GM21737 (cell line): ENCODE results near the gene CBX6.
"Not testable (repeated sequence)": the region's sequence is repeated elsewhere in the genome, so short reads cannot be mapped to it uniquely, and the experiment has no call there.

ENCODE experiments used
- ATAC-seq: cut with Tn5 transposase; IDR thresholded peaks from one replicate; pipeline ENCODE4 v1.9.1; 2021; ENCODE audit warnings: mild to moderate bottlenecking, moderate library complexity; ENCODE audit not compliant: unreplicated experiment

Gene CBX6

GRCh38 chr22:38861170-38861876 lies 10.7 kb downstream of the CBX6 start:
- ATAC-seq = no peak

GRCh38 chr22:38860283-38861169 lies 11.5 kb downstream of the CBX6 start:
- no peak for ATAC-seq

DNA sequence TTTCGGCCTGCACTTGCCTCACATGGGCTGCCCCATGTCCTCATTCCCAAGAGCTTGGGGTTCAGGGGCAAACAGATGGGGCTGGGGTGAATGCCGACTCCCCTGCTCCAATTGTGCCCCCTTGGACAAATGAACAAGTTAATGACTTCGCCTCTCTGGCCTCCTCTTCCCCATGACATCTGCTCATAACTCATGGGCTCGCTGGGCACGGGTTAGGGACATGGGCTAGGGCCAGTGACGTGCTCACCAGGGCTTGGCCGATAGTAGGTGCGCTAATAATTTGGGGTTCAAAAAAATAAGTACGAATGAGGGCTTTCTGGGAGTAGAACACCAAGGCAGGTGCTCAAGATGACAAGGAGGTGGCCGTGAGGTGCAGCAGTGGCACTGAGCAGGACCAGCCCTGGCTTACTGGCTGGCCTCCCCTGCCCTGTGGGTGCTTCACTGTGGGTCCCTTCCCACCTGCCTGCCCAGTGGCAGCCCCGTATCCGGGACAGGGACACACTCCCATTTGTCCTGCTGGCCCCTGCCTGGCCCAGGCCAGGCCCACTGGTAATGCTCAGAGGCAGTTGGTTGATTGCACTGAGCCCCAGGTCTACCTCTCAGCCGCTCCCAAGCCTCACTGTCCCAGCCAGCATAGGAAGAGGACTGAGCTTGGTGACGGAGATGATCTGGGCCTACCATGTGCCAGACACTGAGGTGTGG lies 12.3 kb downstream of the CBX6 start:
- ATAC-seq = no peak

DNA sequence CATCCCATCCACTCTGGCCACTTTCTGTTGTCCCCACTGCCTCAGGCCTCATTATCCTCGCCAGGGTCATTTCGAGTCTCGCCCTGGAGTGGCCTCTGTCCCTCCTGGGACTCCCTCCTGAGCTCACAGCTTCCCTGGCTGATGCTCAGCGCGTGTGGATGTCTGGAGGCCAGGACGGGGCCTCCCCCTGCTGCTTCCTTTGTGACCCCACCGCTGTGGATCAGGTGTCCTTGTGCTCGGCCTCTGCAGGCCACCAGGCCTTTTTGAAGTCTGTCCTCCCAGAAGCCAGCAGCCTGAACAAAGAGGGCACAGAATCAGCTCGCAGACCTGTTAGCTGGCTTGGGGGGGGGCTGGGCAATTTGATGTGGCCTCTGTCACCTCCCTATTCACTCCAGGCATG lies 13.5 kb downstream of the CBX6 start:
- no peak for ATAC-seq

- not testable (repeated sequence) for ATAC-seq
Measured at GRCh38 chr22:38854476-38854875, 17.5 kb downstream of the CBX6 start.

GRCh38 chr22:38853883-38854282 lies 18.1 kb downstream of the CBX6 start:
- not testable (repeated sequence) for ATAC-seq

DNA sequence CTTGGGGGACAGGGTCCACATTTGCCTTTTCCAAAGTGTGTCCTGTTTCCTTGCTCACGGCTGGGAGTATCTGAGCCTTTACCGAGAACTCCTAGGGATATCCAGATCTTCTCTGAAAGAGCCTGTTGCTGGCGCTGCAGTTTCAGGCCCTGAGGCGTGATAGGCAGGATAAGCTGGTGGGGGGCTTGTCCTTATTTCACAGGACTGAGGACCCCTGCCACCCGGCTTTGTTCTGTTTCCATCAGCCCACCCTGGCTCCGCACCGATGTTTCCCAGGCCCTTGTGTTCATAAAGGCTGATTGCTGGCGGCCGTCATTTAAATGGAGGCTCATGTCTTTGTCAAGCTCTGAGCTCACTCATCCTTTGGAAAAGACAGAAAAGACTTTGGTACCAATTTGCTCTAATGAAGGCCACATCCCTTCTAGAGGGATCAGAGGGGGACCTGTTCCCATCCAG lies 18.8 kb downstream of the CBX6 start:
- ATAC-seq = no peak

- no peak for ATAC-seq
Measured at GRCh38 chr22:38852522-38852921, 19.5 kb downstream of the CBX6 start.

- ATAC-seq = no peak
Measured at GRCh38 chr22:38850941-38851849, 20.8 kb downstream of the CBX6 start.

GRCh38 chr22:38850399-38850798 lies 21.6 kb downstream of the CBX6 start:
- no peak for ATAC-seq

- no peak for ATAC-seq
Measured at GRCh38 chr22:38849811-38850210, 22.2 kb downstream of the CBX6 start.

- ATAC-seq = no peak
Measured at GRCh38 chr22:38846412-38846811, 25.6 kb downstream of the CBX6 start.

DNA sequence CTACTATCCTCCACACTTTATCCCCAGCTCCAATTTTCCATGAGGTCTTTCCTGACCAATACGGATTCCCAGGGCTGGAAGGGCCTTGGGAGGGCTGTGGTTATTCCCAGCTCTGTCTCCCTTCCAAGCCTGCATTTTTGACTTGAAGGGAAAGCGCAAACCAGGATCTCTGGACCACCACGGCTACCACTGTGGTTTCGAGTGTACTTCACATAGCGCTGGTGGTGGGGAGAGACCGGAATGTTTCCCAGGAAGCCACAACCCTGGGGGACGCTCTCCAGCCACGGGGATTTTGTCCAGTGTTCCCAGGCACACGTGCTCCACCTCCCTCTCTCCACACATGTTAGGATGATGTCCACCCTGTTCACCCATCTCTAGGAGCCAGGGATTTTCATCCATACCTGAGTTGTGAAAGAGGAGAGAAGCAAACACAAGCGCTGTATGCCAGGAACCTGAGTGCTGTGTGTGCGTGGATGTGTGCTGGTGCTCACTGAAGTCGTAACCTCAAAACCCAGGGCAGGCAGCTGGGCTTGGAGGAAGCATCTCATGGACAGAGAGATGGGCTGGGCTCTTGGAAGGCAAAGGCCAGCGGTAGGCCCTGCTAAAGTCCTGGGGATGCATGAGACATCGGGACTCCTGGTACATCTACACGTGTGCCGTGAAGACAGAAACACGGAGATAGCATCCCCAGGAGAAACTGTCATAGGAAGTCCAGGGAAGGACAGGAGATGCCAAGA lies 26.8 kb downstream of the CBX6 start:
- no peak for ATAC-seq

- ATAC-seq = no peak
Measured at GRCh38 chr22:38844315-38845003, 27.6 kb downstream of the CBX6 start.

- no peak for ATAC-seq
Measured at GRCh38 chr22:38843657-38844314, 28.2 kb downstream of the CBX6 start, which contains the start of gene NPTXR. Gene NPTXR, minus strand, starts transcription at chr22:38844028.

DNA sequence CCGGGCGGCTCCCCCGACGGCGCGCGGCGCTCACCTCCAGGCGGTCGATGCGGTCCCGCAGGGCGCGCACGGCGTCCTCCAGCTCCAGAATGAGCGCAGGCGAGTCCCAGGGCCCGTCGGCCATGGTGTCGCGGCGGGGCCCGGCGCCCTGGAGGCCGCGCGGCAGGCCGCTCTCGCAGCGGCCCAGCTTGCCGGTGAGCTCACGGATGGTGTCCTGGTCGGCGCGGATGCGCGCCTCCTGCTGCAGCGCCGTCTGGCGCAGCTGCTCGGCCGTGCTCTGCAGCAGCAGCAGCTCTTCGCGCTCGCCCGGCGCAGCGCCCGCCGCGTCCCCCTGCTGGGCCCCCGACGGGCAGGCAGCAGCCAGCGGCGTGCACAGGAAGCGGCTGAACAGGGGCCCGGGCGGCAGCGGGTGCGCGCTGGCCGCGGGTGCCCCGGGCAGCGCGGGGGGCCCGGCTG lies 28.8 kb downstream of the CBX6 start:
- ATAC-seq = no peak

DNA sequence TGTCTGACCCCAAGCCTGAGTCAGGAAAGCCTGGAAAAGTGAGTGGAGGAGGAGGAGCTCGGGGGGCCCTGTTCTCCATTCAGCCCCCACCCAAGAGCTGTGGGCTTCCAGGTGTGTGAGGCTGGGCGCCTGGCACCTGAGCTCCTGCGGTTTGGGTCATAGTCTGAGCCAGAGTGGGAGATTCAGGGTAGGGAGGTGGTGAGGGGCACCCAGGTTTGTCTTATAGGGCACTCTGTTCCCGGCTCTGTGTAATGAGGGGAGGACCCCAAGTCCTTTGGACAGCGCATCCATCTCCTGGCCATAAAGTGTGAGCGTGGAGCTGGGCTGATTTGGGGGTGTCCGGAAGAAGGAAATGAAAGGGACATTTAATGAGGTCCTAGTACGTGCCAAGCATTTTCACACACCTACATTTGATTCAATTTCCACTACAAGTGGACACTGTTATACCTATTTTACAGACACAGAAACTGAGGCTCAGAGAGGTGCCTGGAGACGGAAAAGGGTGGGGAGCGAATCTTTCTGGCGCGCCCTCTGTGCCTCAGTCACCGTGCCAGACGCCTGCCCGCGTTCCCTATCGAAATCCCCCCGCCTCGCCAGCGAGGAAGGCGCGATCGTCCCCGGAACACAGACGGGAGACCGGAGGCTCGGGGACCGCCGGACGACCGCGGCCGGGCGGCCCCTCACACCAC lies 29.4 kb downstream of the CBX6 start:
- no peak for ATAC-seq

DNA sequence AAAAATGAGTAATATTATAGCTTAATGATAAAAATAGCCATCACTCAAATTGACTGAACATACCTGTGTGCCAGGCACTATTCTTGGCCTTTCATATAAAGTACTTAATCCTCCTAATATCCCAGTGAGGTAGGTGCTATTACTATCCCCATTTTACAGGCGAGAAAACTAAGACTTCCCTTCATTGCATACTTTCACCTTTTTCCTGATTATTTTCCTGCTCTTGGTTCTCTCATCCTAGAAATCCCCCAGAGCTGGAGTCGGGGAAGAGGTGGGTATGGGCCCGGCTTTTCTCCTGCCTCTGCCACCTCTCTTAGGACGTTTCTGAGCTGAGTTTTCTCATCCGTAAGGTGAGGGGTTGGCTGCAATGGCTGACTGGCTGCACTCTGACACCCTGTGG lies 30.4 kb downstream of the CBX6 start:
- no peak for ATAC-seq
